Measurements from ENCODE around the gene EXOSC3. TPM values are rescaled to one million over a fixed set of nuclear protein-coding genes. Genes with fewer than 3 reads are reported as not detected.

EXOSC3 gene
- total and polyA plus RNA-seq, 2 of the 13 experiments (the other 11 are each of a cell fraction or from before 2014, with no cell fraction given): 17.5 to 68.7 TPM

DNA sequence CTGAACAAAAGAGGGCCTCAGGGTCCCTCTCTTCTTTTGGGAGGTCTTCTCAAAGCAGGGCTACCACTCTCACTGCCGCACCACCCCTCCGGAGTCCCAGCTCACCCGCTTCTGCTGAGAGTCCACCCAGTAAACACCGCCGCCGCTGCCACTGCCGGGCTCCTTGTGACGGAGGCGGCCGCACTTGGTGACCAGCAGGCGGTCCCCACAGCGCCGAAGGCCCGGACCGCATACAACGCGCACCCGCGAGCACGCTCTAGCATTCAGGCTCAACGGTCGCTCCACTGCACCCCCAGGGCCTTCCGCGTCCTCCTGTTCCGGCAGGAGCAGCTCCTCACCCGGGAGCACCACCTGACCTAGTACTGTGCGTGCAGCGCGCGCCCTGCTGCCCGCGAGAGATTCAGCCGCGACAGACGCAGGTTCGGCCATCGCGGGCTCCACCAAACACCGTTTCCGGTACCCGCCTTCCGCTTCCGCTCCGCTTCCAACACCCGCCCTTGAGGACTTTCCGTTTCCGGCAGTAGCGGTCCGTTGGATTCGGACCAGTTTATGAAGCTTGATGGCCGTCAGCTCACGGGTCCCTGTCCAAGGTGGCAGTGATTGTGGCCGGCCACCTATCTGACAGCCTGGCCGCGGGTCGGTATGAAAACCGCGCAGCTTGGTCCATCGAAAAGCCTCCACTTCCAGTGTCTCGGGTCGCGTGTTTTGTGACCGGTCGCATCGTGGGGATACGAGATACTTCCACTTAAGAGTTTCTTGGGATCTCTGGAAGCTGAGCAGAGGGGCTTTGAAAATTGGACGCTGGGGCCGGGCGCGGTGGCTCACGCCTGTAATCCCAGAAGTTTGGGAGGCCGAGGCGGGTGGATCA, at the start of gene EXOSC3 (continued):
- TF ChIP-seq, protein P1, sequence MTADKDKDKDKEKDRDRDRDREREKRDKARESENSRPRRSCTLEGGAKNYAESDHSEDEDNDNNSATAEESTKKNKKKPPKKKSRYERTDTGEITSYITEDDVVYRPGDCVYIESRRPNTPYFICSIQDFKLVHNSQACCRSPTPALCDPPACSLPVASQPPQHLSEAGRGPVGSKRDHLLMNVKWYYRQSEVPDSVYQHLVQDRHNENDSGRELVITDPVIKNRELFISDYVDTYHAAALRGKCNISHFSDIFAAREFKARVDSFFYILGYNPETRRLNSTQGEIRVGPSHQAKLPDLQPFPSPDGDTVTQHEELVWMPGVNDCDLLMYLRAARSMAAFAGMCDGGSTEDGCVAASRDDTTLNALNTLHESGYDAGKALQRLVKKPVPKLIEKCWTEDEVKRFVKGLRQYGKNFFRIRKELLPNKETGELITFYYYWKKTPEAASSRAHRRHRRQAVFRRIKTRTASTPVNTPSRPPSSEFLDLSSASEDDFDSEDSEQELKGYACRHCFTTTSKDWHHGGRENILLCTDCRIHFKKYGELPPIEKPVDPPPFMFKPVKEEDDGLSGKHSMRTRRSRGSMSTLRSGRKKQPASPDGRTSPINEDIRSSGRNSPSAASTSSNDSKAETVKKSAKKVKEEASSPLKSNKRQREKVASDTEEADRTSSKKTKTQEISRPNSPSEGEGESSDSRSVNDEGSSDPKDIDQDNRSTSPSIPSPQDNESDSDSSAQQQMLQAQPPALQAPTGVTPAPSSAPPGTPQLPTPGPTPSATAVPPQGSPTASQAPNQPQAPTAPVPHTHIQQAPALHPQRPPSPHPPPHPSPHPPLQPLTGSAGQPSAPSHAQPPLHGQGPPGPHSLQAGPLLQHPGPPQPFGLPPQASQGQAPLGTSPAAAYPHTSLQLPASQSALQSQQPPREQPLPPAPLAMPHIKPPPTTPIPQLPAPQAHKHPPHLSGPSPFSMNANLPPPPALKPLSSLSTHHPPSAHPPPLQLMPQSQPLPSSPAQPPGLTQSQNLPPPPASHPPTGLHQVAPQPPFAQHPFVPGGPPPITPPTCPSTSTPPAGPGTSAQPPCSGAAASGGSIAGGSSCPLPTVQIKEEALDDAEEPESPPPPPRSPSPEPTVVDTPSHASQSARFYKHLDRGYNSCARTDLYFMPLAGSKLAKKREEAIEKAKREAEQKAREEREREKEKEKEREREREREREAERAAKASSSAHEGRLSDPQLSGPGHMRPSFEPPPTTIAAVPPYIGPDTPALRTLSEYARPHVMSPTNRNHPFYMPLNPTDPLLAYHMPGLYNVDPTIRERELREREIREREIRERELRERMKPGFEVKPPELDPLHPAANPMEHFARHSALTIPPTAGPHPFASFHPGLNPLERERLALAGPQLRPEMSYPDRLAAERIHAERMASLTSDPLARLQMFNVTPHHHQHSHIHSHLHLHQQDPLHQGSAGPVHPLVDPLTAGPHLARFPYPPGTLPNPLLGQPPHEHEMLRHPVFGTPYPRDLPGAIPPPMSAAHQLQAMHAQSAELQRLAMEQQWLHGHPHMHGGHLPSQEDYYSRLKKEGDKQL (CRISPR knock-in tag; IDR thresholded peaks at IDR 0.05; ENCODE audit: low read depth): no peak
- TF ChIP-seq ERF (CRISPR knock-in tag; IDR thresholded peaks at IDR 0.05) (peak; percentile 75), KDM6A (CRISPR knock-in tag; IDR thresholded peaks at IDR 0.05; ENCODE audit: low read depth) (no peak), KDM5A (IDR thresholded peaks at IDR 0.05; ENCODE audit: borderline replicate concordance, low read length) (peak; percentile 95), CENPX (CRISPR knock-in tag; IDR thresholded peaks at IDR 0.05) (no peak), ATAD3A (CRISPR knock-in tag; IDR thresholded peaks at IDR 0.05) (no peak), ZNF549 (CRISPR knock-in tag; IDR thresholded peaks at IDR 0.05) (no peak), MEIS2 (CRISPR knock-in tag; IDR thresholded peaks at IDR 0.05) (no peak), JUN (CRISPR knock-in tag; IDR thresholded peaks at IDR 0.05) (no peak), ZNF879 (CRISPR knock-in tag; IDR thresholded peaks at IDR 0.05) (peak; percentile 93; the same call in 1 of the 2 replicates), CCAR2 (optimal IDR thresholded peaks at IDR 0.05; ENCODE audit: low read depth, low read length) (no peak), KDM5B (CRISPR knock-in tag; IDR thresholded peaks at IDR 0.05; ENCODE audit: borderline replicate concordance) (0 out of 2 replicates have a peak, but pooled peaks have one; percentile 55), KLF12 (CRISPR knock-in tag; IDR thresholded peaks at IDR 0.05; ENCODE audit: borderline replicate concordance) (no peak), ZNF33A (CRISPR knock-in tag; IDR thresholded peaks at IDR 0.05; ENCODE audit: borderline replicate concordance) (no peak; the same call in 1 of the 2 replicates), ZNF749 (CRISPR knock-in tag; IDR thresholded peaks at IDR 0.05; ENCODE audit: borderline replicate concordance) (peak; percentile 87)
- TF ChIP-seq, protein P2, sequence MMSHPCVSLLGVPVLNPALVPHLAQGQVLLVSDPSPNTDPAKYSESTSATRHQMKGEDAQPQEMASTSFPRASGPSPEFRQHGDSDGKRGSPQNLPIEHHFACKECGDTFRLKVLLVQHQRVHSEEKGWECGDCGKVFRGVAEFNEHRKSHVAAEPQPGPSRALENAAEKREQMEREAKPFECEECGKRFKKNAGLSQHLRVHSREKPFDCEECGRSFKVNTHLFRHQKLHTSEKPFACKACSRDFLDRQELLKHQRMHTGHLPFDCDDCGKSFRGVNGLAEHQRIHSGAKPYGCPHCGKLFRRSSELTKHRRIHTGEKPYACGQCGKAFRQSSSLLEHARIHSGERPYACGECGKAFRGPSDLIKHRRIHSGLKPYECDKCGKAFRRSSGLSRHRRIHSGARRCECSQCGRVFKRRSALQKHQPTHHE (CRISPR knock-in tag; IDR thresholded peaks at IDR 0.05; ENCODE audit: borderline replicate concordance): 0 out of 2 replicates have a peak, but pooled peaks have one; percentile 52
- TF ChIP-seq, protein P3, sequence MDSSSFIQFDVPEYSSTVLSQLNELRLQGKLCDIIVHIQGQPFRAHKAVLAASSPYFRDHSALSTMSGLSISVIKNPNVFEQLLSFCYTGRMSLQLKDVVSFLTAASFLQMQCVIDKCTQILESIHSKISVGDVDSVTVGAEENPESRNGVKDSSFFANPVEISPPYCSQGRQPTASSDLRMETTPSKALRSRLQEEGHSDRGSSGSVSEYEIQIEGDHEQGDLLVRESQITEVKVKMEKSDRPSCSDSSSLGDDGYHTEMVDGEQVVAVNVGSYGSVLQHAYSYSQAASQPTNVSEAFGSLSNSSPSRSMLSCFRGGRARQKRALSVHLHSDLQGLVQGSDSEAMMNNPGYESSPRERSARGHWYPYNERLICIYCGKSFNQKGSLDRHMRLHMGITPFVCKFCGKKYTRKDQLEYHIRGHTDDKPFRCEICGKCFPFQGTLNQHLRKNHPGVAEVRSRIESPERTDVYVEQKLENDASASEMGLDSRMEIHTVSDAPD (CRISPR knock-in tag; IDR thresholded peaks at IDR 0.05): no peak
- TF ChIP-seq, protein P4, sequence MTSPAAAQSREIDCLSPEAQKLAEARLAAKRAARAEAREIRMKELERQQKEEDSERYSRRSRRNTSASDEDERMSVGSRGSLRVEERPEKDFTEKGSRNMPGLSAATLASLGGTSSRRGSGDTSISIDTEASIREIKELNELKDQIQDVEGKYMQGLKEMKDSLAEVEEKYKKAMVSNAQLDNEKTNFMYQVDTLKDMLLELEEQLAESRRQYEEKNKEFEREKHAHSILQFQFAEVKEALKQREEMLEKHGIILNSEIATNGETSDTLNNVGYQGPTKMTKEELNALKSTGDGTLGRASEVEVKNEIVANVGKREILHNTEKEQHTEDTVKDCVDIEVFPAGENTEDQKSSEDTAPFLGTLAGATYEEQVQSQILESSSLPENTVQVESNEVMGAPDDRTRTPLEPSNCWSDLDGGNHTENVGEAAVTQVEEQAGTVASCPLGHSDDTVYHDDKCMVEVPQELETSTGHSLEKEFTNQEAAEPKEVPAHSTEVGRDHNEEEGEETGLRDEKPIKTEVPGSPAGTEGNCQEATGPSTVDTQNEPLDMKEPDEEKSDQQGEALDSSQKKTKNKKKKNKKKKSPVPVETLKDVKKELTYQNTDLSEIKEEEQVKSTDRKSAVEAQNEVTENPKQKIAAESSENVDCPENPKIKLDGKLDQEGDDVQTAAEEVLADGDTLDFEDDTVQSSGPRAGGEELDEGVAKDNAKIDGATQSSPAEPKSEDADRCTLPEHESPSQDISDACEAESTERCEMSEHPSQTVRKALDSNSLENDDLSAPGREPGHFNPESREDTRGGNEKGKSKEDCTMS (CRISPR knock-in tag; conservative IDR thresholded peaks at IDR 0.05): 0 out of 2 replicates have a peak, but pooled peaks have one; percentile 29
